RCC 7860 (cell line): ENCODE results near the gene GJB2.

Experiments
- DNase-seq: peaks from one replicate; pipeline ENCODE4 v3.0.0-alpha.2; 2015; ENCODE audit warnings: low spot score
- FAIRE-seq: peaks from 2 replicates; lab custom pipeline; 2012; peaks lifted over from hg19 to GRCh38; lab: Jason Lieb, UNC

GJB2 gene

DNA sequence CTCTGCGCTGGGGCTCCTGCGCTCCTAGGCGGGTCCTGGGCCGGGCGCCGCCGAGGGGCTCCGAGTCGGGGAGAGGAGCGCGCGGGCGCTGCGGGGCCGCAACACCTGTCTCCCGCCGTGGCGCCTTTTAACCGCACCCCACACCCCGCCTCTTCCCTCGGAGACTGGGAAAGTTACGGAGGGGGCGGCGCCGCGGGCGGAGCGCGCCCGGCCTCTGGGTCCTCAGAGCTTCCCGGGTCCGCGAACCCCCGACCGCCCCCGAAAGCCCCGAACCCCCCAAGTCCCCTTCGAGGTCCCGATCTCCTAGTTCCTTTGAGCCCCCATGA lies at the start of gene GJB2:
TSS of gene GJB2 (minus strand) at position 103 of the 326 bp plus-strand sequence. CDS start 3,357 bp downstream, outside the sequence.
- FAIRE-seq (no peak), DNase-seq (no peak)

DNA sequence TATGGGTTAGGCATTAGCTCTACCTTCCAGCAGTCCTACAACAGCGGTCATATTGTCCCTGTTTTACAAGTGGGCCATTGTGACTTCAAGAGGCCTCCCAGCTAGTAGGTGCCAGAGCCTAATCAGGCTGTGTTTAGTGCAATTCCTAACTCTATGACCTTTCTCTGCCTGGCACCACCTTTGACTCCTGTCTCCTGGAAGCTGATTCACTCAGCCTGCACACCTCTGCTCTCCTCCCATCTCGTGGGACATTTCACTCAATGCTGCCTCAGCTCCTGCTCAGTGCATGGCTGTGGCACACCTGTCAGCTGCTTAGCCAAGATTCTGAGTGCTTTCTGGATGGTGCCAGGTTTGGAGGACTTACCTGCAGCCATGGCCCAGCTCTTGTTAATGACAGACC lies 48.9 kb upstream of the GJB2 start:
- no peak for DNase-seq
- no peak for FAIRE-seq

DNA sequence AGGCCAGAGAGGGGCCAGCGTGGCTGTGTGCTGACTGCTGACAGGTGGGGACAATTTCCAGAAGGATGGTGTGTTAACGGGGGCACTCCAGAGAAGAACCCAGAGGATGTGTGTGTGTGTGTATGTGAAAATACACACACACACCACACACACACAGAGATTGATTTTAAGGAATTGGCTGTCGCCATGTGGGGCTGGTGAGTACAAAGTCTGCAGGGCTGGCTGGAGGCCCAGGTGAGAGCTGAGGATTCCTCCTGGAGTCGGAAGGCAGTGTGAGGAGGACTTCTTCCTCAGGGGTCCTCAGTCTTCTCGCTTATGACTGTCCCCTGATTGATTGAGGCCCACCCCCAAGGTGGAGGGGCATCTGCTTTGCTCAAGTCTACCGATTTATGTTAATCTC lies 47.0 kb upstream of the GJB2 start:
- FAIRE-seq = no peak
- no peak for DNase-seq

DNA sequence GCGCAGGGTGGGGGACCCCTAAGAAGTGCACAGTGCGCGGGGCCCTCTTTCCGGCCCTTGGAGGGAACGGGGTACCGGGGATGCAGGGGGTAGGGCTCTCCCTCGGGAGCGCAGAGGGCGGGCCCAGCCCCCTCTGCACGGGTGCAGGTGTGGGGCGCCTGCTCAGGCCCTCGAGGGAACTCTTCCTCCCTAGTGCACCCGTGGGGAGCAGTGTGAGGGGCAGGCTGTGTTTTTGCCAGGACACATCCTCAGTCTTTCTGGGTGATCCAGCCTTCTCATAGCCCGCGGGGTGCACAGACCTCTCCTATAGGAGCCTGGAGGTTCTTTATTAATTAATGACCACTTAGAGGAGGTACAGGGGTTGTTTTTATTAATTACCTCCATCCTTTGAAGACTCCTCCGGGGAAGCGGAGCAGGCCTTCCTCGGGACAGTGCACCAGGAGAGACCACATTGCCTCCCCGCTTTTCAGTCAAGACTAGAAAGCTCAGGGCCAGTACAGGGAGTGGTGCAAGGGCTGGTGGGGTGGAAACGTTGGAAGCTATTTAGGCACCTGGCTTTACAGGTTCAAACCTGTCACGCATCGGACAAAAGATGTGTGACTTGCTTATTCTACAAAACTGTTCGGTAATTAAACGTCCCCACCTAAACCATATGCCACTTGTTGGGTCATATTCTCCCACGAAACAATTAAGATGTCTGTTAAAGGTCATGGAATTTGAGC lies 40.0 kb upstream of the GJB2 start:
- FAIRE-seq = no peak
- DNase-seq = no peak

DNA sequence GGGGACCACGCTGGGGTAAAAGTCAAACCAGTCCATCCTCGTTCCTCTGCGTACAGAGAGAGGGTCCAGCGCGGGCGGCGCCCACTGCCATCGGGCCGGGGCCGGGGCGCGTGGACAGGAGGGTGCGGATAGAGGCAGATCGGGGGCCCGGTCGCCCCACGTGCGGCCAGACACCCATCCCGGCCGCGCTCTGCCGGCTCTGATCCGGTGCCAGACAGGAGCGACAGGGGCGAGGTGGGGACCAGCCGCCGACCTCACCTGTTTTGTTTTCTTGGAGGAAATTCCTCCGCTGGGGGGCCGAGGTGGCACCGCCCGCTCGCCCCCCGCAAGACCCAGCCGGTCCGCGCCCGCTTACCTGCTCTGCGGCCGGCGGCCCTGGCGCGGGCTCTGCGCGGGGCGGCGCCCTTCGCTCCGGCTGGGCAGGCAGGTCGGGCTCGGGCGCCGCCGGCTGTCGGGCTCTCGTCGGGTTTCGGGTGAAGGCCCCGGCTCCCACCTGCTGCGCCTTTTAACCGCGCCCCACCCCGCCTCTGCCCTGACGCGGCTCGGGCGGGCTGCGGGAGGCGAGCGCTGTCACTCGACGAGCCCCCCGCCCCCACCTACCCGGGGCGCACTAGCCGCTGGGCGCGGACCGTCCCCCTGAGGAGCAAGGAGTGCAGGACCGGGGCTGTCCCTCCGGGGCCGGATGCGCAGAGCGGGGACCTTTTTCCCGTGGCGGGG lies 39.3 kb upstream of the GJB2 start, which contains the start of gene GJB6:
TSS of gene GJB6 (minus strand) at position 481 of the 717 bp plus-strand sequence. CDS start 8,839 bp downstream, outside the sequence.
- DNase-seq = no peak

DNA sequence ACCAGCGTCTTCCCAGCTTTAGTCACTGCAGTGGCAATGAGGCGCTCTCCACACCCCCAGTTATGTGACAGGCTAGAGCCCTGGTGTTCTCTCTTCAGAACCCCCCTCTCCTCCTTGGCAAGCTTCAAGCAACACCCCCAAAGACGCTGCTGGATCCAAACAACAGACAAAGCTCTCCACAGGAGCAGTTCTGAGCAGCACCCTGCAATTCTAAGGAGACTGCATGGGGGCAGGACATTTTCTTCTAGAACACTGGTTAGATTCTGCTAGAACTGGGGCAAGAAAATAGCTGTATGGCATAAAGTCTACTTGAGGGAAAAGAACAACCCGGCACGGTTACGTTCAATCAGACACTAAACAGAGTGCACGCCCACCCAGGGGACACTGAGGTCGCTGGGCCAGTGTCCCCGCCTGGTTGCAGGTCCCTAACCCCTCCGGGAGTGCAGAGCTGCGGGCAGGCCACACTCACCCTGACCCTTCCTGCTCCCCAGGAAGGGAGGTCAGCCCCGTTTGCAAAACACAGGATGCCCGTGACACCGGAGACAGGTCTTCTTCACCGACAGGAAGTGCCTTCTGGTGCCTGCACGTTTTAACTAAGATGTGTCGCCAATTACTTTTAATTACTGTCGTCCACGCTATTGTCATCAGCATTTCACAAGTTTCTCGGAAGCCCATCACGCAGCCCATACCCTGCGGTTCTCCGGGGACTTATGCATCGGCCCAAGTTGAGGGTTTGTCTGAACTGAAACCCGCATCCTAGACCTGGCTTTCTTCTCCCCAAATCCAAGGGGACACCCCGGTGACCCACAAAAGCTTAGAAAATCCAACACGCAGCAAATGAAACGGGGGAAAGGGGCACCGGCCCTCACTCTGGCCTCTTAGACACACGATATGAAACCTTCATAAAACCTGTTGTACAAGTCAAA lies 38.4 kb upstream of the GJB2 start:
- no peak for DNase-seq
- no peak for FAIRE-seq

More for the DNA sequence above, 39.3 kb upstream of the GJB2 start, which contains the start of gene GJB6:
- no peak for FAIRE-seq

DNA sequence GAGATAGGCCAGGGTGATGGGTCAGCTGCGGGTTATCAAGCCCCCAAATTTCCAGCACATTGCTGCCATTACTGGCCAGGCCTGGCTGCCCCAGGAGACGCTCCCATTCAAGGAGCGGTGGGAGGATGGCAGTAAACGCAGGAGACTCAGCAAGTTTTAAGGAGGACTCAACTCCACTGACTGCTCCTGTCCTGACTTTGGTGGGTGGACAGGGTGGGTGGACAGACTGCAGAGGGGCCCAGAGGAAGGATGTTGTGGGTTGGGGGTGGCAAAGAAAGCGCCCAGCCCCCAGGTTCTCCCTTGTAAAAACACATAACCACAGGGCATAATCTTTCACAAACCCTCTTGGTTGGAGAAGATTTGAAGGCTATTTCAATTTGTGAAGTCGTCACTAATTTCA lies 35.0 kb upstream of the GJB2 start:
- FAIRE-seq = no peak
- no peak for DNase-seq

DNA sequence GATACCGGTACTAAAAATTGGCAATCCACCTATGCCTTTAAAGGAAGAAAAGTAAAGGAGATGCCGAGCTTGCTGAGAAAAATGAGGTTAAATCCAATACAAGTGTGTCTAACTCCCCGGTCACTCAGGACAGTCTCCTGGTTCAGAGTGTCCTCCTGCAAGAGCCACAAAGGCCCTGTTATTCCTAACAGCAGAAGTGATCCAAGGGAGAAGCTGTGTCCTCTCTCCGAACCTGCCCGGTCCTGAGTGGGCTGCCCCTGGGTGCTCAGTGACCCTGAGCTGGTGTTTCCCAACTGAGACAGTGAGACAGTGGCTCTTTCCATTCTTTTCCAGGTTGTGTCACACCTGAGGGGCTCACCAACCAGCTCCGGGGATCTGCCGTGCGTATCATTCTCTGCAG lies 34.5 kb upstream of the GJB2 start:
- no peak for FAIRE-seq

DNA sequence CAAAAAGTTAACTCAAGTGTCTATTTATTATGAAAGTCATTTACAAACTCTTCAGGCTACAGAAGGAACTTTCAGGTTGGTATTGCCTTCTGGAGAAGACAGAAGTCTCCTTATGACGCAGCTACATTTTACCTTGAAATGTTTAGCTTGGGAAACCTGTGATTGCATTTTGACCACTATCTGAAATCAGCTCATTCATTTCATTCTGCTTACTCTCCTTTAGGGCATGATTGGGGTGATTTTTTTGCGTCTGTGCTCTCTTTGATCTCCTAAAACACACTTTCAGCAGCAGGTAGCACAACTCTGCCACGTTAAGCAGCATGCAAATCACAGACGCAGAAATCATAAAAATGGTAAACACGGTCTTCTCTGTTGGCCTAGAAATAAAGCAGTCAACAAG lies 29.8 kb upstream of the GJB2 start:
- no peak for DNase-seq
- FAIRE-seq = no peak

More for the DNA sequence above, 34.5 kb upstream of the GJB2 start:
- no peak for DNase-seq

DNA sequence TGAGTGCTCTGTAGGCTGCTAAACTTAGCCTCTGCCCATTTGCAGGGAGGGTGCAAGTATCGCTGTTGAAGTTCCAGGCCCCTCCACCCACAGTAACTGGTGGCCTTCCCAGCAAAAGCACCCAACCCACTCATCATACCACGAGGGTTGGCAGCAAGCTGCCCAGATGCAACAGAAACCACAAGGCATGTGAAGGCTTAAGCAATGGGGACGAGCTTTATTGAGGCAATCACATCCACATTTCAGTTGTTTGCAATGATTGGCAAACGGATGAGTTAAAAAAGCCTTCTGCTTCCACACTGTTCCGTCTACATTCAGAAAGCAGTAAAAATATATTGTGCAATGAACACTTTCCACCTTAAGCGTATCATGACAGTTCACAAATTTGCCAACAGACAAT lies 29.0 kb upstream of the GJB2 start:
- DNase-seq (no peak), FAIRE-seq (no peak)

DNA sequence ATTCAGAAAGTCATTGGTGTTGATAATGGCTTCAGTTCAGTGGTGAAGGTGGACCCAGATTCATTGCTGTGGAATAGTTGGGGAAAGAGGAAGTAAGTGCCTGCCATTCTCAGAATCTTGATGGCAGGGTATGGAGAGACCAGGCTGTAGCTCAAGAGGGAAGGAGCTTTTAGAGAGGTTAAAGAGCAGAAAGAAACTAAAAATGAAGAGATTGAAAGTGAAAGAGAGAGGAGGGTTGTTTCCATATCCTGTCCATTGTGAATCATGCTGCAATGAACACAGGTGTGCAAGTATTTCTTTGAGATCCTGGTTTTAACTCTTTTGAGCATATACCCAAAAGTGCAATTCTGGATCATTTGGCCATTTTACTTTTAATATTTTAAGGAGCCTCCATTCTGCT lies 26.8 kb upstream of the GJB2 start:
- FAIRE-seq = no peak

DNA sequence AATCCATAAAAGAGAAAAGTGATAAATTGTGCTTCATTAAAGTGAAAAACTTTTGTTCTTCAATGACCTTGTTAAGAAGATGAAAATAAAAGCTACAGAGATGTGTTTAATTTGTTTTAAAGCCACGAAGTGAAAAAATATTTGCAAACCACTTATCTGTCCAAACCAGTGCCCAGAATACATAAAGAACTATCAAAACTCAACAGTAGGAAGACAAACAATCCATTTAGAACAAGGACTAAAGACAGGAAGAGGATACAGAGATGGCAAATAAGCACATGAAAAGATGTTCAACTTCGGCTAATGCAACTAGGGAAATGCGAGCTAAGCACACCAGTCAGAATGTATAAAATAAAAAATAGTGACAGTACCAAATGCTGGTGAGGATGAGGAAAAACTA lies 24.4 kb upstream of the GJB2 start:
- no peak for DNase-seq
- no peak for FAIRE-seq

More for the DNA sequence above, 26.8 kb upstream of the GJB2 start:
- DNase-seq = no peak

DNA sequence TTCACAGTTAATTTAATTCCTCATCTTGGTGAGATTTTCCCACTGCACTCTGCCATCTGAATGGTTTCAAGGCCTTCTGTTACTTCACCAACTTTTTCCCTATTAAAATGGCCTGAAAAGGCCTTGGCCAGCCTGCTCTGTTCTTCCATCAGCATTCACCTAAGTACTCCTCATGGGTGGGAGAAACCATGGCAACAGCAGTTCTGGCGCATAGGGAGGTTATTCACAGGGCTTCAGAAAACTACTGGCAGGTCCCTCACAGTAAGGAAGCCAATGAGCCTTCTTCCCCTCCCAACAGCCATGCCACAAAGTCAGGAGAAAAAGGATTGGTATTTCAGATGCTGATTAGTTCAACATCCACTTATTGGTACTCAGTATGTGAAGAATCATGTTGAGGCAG lies 17.2 kb upstream of the GJB2 start:
- DNase-seq = no peak
- FAIRE-seq = no peak

DNA sequence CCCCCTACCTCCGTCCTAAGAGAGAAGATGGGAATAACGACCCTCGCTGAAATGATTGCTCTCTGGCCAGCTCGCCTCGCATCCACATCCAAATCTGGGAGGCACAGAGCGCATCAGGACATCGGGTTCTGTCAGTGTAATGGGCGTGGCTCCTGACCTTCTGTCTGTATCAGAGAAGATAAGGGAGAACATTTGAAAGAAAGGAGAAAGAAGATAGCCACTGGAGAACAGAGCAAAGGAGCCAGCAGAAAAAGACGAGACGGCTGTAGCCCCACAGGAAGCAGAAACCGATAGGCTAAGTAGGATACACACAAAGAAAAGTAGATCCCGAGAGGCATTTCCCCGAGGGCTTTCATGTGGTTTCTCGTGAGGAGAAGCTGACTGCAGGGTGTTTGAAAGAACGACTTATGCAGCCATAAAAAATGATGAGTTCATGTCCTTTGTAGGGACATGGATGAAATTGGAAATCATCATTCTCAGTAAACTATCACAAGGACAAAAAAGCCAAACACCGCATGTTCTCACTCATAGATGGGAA lies 14.0 kb upstream of the GJB2 start:
- DNase-seq (no peak), FAIRE-seq (no peak)

DNA sequence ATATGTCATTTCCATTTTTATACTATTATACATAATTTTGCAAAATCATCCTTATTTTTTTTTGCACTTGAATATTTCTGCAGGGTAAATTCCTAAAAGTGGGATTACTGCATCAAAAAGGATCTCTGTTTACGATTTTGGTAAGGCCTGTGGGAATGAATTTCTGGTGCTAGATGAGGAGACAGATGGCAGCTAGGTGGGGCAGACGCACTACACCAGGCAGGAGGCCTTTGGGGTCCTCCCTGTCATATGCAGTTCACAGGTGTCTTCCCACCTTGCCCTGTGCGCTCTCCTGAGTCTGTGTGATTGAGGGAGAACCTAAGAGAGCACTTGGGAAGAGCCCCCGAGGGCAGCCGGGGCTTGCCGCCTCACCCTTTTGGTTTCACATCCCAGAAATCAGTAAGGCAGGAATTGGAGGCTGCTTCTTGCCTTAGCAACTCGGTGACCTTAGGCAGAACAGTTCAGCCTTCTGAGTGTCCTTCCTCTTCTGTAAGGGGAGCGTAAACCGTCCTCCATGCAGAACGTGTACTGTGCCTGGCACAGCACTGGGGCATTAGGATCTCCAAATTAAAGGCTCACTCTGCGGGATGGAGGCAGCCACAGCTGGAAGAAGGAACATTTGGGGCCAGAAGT lies 13.4 kb upstream of the GJB2 start:
- DNase-seq (no peak), FAIRE-seq (no peak)

DNA sequence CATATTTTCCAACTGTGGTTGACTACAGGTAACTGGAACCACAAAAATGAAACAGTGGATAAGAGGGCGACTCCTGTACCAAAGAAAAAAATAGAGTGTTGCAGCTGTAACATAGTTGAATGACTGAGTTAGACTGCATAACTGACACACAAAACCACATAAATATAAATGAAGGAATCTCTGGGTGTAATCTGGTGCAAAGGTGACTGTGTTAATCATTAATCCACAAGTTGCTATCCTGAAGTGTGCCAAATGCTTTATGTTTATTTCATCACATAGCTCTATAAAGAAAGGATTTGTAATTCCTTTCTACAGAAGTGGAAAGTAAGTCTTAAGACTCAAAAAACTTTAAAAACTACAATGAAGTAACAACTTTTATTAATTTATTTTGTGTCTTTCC lies 6.0 kb upstream of the GJB2 start:
- FAIRE-seq = peak; percentile 51

DNA sequence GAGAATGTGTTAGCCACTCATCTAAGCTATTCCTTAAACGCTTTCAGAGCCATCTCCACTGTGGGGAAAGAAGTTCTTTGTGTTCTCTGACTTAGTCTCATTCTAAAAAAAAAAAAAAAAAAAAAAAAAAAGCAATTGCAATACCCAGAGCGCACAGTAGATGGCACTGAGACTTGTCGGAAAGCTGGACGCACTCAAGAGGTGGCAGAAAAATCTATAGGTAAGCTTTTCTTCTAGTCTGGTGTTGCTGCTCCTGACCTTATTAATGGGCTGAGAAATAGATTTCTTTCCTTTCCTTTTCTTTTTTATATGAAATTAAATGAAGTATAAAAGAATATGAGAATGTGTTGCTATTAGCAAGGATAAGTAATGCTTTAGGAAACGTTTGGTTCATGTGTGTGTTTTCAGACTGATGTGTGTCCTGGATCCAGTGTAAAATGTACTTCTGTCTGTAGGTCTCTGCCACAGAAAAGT lies 4.7 kb upstream of the GJB2 start:
- FAIRE-seq = peak; percentile 63
- peak; percentile 16 for DNase-seq

More for the DNA sequence above, 6.0 kb upstream of the GJB2 start:
- peak; percentile 38 for DNase-seq

DNA sequence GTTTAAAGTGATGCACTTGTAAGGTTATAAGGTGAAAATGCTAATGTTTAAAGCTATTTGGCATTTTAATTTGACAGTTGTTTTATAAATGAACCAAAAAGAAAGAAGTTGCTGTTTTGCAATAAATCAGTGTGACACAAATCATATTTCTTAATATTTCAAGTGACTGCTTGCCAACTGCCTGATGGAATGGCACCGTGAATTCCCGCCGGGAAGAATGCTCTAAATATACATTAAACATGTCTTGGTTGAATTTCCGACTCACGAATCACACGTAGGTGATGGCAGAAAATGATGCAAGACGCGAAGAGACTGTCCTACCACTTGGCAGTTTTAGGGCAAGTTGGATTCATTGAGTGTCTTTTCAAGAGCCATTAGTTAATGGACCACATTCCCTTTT lies 3.1 kb upstream of the GJB2 start:
- FAIRE-seq = no peak

DNA sequence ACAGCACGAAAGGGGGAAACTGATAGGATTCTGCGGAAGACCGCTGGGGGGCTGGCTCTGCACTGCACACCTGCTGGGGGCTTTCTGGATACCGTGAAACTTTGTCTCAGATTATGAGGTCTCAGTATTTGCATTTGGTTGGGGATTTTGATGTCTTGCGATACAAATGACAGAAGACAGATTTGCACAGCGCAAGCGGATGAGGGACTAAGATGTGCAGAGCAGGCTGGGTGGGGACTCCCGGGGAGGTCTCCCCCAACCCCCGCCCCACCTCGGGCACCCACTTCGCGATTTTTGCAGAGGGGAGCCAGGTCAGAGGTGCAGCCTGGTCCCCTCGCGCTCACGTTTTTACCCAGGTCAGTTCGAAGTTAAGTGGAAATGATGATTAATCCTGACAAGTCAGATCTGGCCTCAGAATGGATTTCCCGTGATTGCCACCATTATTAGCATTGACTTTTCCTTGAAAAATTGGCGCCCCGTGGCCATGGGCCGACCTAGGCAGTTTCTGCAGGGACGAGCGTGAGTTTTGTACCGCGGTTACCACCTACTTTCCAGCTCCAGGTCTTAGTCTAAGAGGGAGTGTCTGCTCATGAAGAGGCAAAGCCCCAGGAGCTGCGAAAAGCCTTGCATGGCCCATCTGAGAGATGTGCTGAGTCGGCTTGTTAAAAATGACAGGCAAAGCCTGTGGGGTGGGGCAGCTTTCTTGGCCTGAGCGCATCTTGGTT lies 1.3 kb upstream of the GJB2 start:
- DNase-seq = no peak
- no peak for FAIRE-seq

More for the DNA sequence above, 3.1 kb upstream of the GJB2 start:
- DNase-seq = no peak
